Keratinocyte (primary cell): ENCODE data around the gene SVOPL. TPM values are rescaled to one million over a fixed set of nuclear protein-coding genes. Genes with fewer than 3 reads are reported as not detected.

Source experiments
- DNase-seq: peaks from one replicate; pipeline ENCODE4 v3.0.0-alpha.2; 2011; ENCODE audit warnings: low read depth, missing footprints, low spot score
- FAIRE-seq: peaks from 2 replicates; lab custom pipeline; 2011; peaks lifted over from hg19 to GRCh38; lab: Jason Lieb, UNC
- H2AFZ ChIP-seq: 2 replicates; pipeline ENCODE4 v1.6.0; 2012; ENCODE audit warnings: low read length, control low read depth, inconsistent platforms; ENCODE audit not compliant: control insufficient read depth
- H3K27ac ChIP-seq: 2 replicates; pipeline ENCODE4 v1.5.1; 2011; ENCODE audit warnings: low read length; ENCODE audit not compliant: control insufficient read depth, insufficient read depth
- H3K27me3 ChIP-seq: 3 replicates; pipeline ENCODE4 v1.6.0; 2011; ENCODE audit warnings: low read length; ENCODE audit not compliant: control insufficient read depth, insufficient read depth; ENCODE audit errors: extremely low read depth
- H3K36me3 ChIP-seq, 2 experiments: 2 replicates in 1 of 2; 3 replicates in 1 of 2; pipeline ENCODE4 v1.5.1; 2011; ENCODE audit warnings: low read length in 2 of 2, mild to moderate bottlenecking in 1 of 2; ENCODE audit not compliant: control insufficient read depth in 2 of 2, insufficient read depth in 2 of 2; ENCODE audit errors: extremely low read depth in 1 of 2
- H3K4me1 ChIP-seq: 3 replicates; pipeline ENCODE4 v1.5.1; 2011; ENCODE audit warnings: low read length; ENCODE audit not compliant: control insufficient read depth, insufficient read depth; ENCODE audit errors: extremely low read depth
- H3K4me2 ChIP-seq: 3 replicates; pipeline ENCODE4 v1.6.0; 2011; ENCODE audit warnings: low read depth, low read length; ENCODE audit not compliant: control insufficient read depth, insufficient read depth; ENCODE audit errors: extremely low read depth
- H3K4me3 ChIP-seq, 3 experiments: fragments of 200-600 bp in 1 of 3; sonication (generic) in 1 of 3; 2 replicates in 2 of 3; 3 replicates in 1 of 3; pipeline ENCODE4 v1.5.1; 2011 to 2016; ENCODE audit warnings: low read length in 3 of 3, mild to moderate bottlenecking in 3 of 3, control low read depth in 2 of 3, inconsistent platforms in 1 of 3, low read depth in 1 of 3, mixed read lengths in 1 of 3, mixed run types in 1 of 3, moderate library complexity in 1 of 3; ENCODE audit not compliant: control insufficient read depth in 2 of 3, insufficient read depth in 2 of 3; ENCODE audit errors: extremely low read depth in 1 of 3
- H3K79me2 ChIP-seq: 2 replicates; pipeline ENCODE4 v1.6.0; 2012; ENCODE audit warnings: low read length; ENCODE audit not compliant: control insufficient read depth, insufficient read depth
- H3K9ac ChIP-seq: 3 replicates; pipeline ENCODE4 v1.6.0; 2011; ENCODE audit warnings: low read length; ENCODE audit not compliant: control insufficient read depth, insufficient read depth; ENCODE audit errors: extremely low read depth
- H3K9me1 ChIP-seq: 3 replicates; pipeline ENCODE4 v1.6.0; 2011; ENCODE audit warnings: low read length; ENCODE audit not compliant: control insufficient read depth, insufficient read depth; ENCODE audit errors: extremely low read depth
- H3K9me3 ChIP-seq: 2 replicates; pipeline ENCODE4 v1.5.1; 2012; ENCODE audit warnings: low read depth, low read length; ENCODE audit not compliant: control insufficient read depth
- H4K20me1 ChIP-seq: 3 replicates; pipeline ENCODE4 v1.6.0; 2011; ENCODE audit warnings: low read length; ENCODE audit not compliant: control insufficient read depth, insufficient read depth; ENCODE audit errors: extremely low read depth
- CTCF ChIP-seq, 3 experiments: IDR thresholded peaks in 1 of 3; conservative IDR thresholded peaks in 1 of 3; optimal IDR thresholded peaks in 1 of 3; 2 replicates in 2 of 3; 3 replicates in 1 of 3; pipeline versions ENCODE3 to v1.5.1; 2011; ENCODE audit warnings: low read length in 3 of 3, mild to moderate bottlenecking in 3 of 3, moderate library complexity in 2 of 3, control low read depth in 1 of 3, inconsistent platforms in 1 of 3; ENCODE audit not compliant: insufficient read depth in 2 of 3; ENCODE audit errors: extremely low read depth in 1 of 3
- EZH2 ChIP-seq: IDR thresholded peaks from one replicate; pipeline ENCODE4 v1.6.1; 2012; ENCODE audit warnings: inconsistent platforms, mild to moderate bottlenecking, low read length, moderate library complexity
- dilution Hi-C: fragments of 300-500 bp; cut with MboI; formaldehyde crosslinking; loops from one replicate; pipeline ENCODE4 v1.7.0; 2020; ENCODE audit warnings: low sequenced_read_pairs; ENCODE audit not compliant: extremely low pct_ligation_motif_present
- polyA plus RNA-seq, 5 experiments: library from polyadenylated mRNA; depleted of rRNA in 3 of 5; stranded (reverse) in 3 of 5; stranded (forward) in 1 of 5; unstranded in 1 of 5; fragments of >200 nt; gene quantifications; 1 replicate in 1 of 5; 2 replicates in 3 of 5; 3 replicates in 1 of 5; pipeline versions ENCODE4 v1.2.1 to v1.2.3, GENCODE V29; 2011 to 2012; ENCODE audit warnings: missing spikeins in 2 of 5, low read depth in 1 of 5, low replicate concordance in 1 of 5

SVOPL gene
- polyA plus RNA-seq, 1 donor (not counting 4 experiments of a cell fraction or from before 2014, with no cell fraction given): not detected

DNA sequence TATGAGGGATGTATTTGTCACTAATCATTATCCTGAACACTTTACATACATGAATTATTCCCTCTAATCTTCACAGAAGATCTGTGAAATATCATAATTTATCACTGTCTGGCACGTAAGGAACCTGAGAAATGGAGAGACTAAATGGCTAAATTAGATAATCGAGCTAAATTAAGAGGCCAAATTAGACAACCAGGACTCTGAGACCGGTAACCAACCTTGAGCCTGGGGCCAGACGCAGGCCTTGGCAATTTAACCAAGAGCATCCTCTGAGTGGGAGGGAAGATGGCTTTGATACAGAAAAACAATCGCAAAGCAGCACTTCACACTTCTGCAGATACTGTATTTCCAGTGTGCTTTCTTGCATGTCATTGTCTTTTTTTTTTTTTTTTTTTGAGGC lies 21.4 kb downstream of the SVOPL start:
- no peaks in the 10 kb centered on the region for H3K9me1 ChIP-seq
- no peak overlapping the region for H3K4me3 ChIP-seq
- no peaks in the 10 kb centered on the region for H4K20me1 ChIP-seq
- no peaks in the 10 kb centered on the region for H3K36me3 ChIP-seq
- no peak overlapping the region for H3K4me2 ChIP-seq
- no peak overlapping the region for H3K27ac ChIP-seq
- dilution Hi-C loops: no loop called here
- DNase-seq: no peak
- no peak overlapping the region for H2AFZ ChIP-seq
- no peaks in the 10 kb centered on the region for H3K79me2 ChIP-seq
- FAIRE-seq: no peak
- no peak overlapping the region for H3K9ac ChIP-seq
- TF ChIP-seq EZH2 (no peak), CTCF (optimal IDR thresholded peaks at IDR 0.05 in 1 of 3, IDR thresholded peaks at IDR 0.05 in 1 of 3, conservative IDR thresholded peaks at IDR 0.05 in 1 of 3; ENCODE audit: extremely low read depth in 1 of 3, insufficient read depth in 2 of 3, low read length in 3 of 3) (no peak)
- H3K9me3 ChIP-seq: no peaks in the 10 kb centered on the region
- no peaks in the 10 kb centered on the region for H3K27me3 ChIP-seq
- H3K4me1 ChIP-seq: no peaks in the 10 kb centered on the region

- Histone ChIP-seq H3K9me3 (no peaks in the 10 kb centered on the region), H3K79me2 (no peaks in the 10 kb centered on the region), H3K36me3 (no peaks in the 10 kb centered on the region), H3K9ac (no peak overlapping the region), H4K20me1 (no peaks in the 10 kb centered on the region), H3K4me3 (no peak overlapping the region), H3K9me1 (no peaks in the 10 kb centered on the region), H3K27me3 (no peaks in the 10 kb centered on the region), H3K4me1 (no peaks in the 10 kb centered on the region), H3K27ac (no peak overlapping the region), H2AFZ (no peak overlapping the region), H3K4me2 (no peak overlapping the region)
- DNase-seq (no peak), FAIRE-seq (no peak)
- dilution Hi-C loops: no loop called here
- TF ChIP-seq EZH2 (no peak), CTCF (optimal IDR thresholded peaks at IDR 0.05 in 1 of 3, IDR thresholded peaks at IDR 0.05 in 1 of 3, conservative IDR thresholded peaks at IDR 0.05 in 1 of 3; ENCODE audit: extremely low read depth in 1 of 3, insufficient read depth in 2 of 3, low read length in 3 of 3) (no peak)
These were observed 30.6 kb downstream of the SVOPL start for GRCh38 chr7:138670594-138670993.
